ENCODE data around the gene NANS.
A peak's percentile ranks its signal among the peaks of the same experiment; 100 is the strongest.

Gene NANS

DNA sequence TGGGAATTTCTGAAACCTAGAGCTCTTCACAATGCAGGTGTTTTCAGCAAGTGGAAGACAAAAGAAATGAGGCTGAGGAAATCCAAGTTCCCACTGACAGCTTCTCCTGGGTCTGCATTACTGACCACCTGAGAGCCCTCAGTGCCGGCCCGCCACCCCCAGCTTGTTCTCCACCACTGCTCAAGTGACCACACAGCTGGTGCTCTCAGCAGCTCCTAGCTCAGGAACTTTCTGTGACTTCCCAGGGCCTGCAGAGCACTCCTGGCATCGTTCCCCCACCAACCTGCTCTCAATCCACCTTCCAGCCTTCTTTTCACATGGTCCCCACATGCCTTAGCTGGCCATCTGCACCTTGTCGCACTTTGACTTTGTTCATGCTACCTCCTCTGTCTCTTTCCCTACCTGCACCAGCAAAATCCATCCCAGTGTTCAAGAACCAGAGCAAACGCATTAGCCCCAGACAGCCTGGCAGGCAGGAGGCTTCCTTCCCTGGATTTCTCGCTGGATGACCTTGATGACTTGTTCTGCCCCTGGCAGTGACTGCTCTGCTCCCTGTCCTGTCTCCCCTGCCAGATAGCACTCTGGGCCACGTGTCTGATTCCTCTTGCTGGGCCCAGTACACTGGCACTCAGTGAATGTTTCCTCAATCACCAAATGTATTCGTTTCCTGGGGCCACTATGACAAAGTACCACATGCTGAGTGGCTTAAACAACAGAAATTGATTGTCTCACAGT is 35.1 kb upstream of the NANS start:
- TF ChIP-seq, protein P1, sequence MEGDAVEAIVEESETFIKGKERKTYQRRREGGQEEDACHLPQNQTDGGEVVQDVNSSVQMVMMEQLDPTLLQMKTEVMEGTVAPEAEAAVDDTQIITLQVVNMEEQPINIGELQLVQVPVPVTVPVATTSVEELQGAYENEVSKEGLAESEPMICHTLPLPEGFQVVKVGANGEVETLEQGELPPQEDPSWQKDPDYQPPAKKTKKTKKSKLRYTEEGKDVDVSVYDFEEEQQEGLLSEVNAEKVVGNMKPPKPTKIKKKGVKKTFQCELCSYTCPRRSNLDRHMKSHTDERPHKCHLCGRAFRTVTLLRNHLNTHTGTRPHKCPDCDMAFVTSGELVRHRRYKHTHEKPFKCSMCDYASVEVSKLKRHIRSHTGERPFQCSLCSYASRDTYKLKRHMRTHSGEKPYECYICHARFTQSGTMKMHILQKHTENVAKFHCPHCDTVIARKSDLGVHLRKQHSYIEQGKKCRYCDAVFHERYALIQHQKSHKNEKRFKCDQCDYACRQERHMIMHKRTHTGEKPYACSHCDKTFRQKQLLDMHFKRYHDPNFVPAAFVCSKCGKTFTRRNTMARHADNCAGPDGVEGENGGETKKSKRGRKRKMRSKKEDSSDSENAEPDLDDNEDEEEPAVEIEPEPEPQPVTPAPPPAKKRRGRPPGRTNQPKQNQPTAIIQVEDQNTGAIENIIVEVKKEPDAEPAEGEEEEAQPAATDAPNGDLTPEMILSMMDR (IDR thresholded peaks at IDR 0.05): no peak
- Histone ChIP-seq H3K27ac (no peak overlapping the region), H3K4me3 (no peak overlapping the region)
- DNase-seq (ENCODE audit: low spot score): no peak

DNA sequence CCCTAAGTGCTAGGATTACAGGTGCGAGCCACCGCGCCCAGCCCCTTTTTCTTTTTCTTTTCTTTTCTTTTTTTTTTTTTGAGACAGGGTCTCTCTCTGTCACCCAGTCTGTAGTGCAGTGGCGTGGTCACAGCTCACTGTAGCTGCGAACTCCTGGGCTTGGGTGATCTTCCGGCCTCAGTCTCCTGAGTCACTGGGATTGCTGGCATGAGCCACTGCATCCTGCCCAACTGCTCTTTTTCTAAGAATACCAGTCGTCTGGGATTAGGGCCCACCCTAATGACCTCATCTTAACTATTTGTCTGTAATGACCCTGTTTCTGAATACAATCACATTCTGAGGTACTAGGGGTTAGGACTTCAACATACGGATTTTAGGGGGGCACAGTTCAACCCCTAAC is 34.1 kb upstream of the NANS start:
- no peak overlapping the region for H3K4me3 ChIP-seq
- no peak for DNase-seq (ENCODE audit: low spot score)
- no peak overlapping the region for H3K27ac ChIP-seq
- TF ChIP-seq, protein P1 (IDR thresholded peaks at IDR 0.05): no peak

DNA sequence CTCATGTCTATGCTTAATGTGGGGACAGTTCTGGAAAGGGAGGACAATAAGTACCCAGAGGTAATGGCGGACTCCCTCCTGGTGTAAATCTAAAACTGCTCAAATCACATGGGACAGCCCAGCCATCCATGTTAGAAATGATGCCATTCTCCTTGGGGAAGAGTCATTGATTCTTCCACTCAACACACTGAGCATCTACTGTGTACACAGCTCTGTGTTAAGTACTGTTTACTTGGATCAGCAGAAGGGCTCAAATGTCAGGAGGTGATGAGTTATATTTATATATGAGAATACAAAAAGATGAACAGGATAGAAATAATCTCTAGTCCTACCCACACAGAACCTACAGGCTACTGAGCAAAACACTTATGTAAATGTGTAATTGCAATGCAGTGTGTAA is 31.8 kb upstream of the NANS start:
- Histone ChIP-seq H3K4me3 (no peak overlapping the region), H3K27ac (no peak overlapping the region)

DNA sequence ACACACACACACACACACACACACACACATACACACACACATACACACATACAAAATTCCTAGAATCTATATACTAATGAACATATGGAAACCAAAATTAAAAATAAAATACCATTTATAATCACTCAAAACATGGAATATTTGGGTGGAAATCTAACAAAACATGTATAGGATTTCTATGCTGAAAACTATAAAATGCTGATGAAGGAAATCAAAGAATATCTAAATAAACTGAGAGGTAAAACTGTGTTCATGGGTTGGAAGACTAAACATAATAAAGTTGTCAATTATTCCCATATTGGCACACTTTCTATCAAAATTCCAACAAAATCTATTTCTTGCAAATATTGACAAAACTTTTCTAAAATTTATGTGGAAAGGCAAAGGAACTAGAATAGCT is 25.4 kb upstream of the NANS start:
- DNase-seq (ENCODE audit: low spot score): no peak
- no peak overlapping the region for H3K4me3 ChIP-seq
- H3K27ac ChIP-seq: no peak overlapping the region
- TF ChIP-seq, protein P1 (IDR thresholded peaks at IDR 0.05): no peak

More for the DNA sequence above, 31.8 kb upstream of the NANS start:
- no peak for DNase-seq (ENCODE audit: low spot score)
- TF ChIP-seq, protein P1 (IDR thresholded peaks at IDR 0.05): no peak

DNA sequence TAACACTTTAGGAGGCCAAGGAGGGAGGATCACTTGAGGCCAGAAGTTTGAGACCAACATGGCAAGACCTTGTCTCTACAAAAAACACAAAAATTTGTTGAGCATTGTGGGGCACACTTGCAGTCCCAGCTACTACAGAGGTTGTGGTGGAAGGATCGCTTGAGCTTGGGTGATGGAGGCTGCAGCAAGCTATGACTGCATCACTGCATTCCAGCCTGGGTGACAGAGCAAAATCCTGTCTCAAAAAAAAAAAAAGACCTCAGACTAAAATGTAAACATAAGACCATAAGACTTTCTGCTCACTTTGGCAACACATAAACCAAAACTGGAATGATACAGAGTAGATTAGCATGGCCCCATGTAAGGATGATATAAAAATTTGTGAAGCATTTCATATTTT is 24.6 kb upstream of the NANS start:
- H3K27ac ChIP-seq: no peak overlapping the region
- DNase-seq (ENCODE audit: low spot score): no peak
- TF ChIP-seq, protein P1 (IDR thresholded peaks at IDR 0.05): no peak
- H3K4me3 ChIP-seq: no peak overlapping the region

DNA sequence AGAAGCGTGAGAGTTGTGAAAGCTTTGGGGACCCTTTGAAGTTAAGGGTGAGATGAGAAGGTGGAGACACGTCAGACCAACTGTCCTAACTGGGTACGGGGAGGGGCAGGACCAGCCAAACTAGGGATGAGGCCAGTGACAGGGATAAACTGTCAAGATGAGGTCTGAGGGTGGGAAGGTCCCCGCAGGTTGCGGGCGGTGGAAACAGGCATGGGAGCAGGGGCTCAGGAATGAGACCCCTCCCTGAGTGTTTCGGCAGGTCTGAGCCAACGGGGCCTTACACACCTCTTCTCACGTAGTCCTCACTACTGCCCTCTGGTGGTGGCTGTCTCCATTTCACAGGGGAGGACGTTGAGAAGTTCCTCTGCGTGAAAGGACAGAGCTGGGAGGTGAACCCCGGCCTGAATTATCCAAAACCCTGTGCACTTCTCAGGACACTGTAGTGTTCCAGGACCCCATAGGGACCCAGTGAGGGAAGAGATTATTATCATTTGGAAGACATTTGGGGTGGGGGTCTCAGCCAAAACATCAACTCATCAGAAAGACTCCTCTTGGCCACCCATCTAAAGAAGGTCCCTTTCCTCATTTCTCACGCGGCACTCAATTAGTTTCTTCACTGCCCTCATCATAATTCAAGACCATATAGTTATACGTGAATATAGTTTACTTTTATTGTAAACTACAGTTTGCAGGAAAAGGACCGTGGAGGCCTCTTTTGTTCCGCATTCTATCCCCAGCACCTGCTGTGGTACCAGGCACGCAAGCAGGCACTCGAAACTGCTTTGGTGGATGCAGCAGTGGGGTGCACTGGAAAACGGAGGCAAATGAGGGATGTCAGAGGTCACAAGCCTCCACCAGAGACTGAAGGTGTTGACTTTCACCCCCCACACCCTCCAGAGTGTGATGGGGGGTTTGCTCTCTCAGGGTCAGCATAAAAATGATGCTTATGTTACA is 21.7 kb upstream of the NANS start:
- peak overlapping the region in 1 of 2 donors; percentile 71 for H3K27ac ChIP-seq

More for the DNA sequence above, 21.7 kb upstream of the NANS start:
- DNase-seq (ENCODE audit: low spot score): peak; percentile 83
- TF ChIP-seq, protein P1 (IDR thresholded peaks at IDR 0.05): peak; percentile 63
- H3K4me3 ChIP-seq: peak overlapping the region; percentile 39
